NK-92 (cell line): ENCODE results near the gene KDM7A.

ENCODE experiments used
- DNase-seq: peaks from one replicate; lab custom pipeline; 2025; ENCODE audit not compliant: unreplicated experiment; lab: John Stamatoyannopoulos, UW

KDM7A gene

GRCh38 chr7:140084972-140085371 lies 91.8 kb downstream of the KDM7A start:
- DNase-seq: no peak

DNA sequence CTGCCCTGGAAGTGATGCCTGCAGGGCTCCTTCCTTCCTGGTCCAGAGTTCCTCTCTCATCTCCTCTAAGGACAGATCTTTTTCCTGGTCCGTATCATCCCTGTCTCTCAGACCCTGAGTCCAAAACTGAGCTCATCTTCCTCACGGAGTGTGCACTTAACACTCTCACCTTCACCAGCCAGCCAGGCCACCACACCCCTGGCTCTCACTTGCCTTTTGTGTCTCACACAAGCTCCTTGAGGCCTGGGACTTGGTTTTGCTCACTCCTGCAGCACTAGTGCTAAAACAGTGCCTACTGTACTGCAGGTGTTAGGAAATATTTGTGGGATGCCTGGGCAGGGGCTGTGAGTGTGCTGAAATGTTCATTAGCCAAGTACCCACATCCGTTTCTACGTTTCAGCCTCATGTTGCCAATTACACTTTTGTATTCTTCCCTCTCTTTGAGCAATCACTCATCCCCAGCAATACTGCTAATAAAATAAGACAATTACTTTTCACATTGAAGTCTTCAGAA lies 92.6 kb downstream of the KDM7A start:
- DNase-seq: no peak

- no peak for DNase-seq
Observed at GRCh38 chr7:140082770-140083169, 94.0 kb downstream of the KDM7A start.

DNA sequence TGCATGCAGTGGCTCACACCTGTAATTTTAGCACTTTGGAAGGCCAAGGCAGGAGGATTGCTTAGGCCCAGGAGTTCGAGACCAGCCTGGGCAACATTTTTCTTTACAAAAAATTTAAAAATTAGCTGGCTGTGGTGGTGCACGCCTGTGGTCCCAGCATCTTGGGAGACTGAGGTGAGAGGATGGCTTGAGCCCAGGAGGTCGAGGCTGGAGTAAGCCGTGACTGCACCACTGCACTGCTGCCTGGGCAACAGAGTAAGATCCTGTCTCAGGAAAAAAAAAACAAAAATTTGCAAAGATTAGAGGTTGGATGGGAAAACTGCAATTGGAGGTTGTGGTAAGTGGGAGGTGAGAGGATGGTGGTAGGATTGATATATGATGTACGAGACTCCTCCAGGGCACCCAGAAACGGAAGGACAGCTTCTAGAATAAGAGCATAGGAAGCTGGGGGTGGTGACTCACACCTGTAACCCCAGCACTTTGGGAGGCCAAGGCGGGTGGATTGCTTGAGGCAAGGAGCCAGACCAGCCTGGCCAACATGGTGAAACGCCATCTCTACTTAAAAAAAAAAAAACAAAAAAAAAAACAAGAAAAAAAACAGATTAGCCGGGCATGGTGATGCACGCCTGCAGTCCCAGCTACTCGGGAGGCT lies 94.9 kb downstream of the KDM7A start:
- DNase-seq: no peak

GRCh38 chr7:140080919-140081318 lies 95.9 kb downstream of the KDM7A start:
- DNase-seq: no peak

GRCh38 chr7:140079121-140079536 lies 97.7 kb downstream of the KDM7A start:
- no peak for DNase-seq

DNA sequence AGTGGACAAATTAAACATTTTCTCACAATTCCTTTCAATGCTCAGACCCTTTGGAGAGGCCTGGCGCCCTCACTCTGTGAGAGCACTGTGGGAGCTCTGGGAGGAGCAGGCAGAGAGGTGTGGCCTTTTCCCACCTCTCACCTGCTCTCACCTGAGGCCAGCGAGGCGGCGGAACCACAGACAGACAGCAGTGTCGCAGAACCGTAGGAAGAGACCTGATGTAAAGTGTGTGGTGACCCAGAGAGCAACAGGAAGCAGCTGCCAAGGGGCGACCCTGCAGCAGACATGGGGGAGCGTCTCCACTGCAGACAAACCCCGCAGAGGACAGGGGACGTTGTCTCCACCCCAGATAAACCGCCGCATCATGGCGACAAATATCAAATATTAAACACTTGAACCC lies 98.4 kb downstream of the KDM7A start:
- DNase-seq: no peak

DNA sequence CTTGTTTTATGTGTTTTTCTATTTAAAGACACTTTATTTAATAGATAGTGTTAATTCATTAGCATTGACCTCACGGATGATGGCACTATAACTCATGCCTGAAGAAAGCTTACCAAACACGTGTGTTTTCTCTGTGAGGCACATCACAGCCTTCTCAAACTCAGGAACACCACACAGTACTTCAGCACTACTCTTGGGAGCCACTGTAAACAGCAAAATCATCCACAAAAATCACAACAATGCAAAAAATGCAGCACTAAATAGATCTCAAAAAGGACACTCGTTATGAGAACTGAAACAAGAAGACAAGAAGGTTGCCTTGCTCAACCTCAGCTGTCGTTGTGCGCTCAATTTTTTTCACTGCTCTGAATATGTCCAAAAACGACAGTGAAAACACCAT lies 102.0 kb downstream of the KDM7A start:
- DNase-seq: no peak

DNA sequence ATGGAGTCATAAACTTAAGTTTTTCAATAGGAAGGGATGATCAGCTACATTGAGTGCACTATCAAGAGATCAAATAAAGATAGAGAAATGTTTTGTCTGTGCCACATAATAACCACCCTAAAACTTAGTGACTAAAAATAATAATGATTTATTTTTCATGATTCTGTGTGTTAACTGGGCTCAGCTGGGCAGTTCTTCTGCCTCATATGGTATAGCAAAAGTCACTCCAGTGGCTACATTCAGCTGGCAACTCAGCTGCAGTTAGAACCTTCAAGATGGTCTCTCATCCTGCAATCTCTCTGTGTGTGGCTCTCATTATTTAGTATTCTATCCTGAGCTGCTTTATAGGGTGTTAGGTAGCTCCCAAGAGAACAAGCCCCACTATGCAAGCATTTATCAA lies 106.2 kb downstream of the KDM7A start:
- no peak for DNase-seq

DNA sequence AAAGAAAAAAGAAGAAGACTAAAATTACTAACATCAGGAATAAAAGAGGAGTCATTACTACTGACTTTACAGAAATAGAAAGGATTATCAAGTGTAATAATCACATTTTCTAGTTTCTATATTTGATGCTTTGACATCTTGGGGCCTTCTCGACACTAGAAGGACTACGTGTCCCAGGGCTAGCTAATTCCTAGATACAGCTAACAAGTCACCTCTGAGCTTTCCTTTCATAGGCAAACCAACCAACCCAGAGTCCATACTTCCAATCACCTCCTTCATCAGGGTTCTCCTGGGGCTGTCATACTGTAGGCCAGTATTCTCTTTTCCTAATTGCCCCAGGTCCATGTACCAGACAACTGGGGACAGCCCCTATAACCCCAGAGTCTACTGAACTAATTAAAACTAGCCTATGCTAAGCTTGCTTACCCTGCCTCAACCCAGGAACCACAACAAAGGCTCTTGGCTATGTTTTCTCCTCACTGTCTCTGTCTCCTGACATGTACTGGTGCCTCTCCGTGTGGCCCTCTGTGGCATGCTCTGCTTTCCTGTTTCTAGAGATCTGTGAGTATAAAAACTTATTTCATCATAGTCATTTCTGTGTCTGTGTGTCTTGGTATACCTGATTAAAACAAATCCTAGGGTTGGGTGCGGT lies 107.4 kb downstream of the KDM7A start:
- no peak for DNase-seq

- no peak for DNase-seq
Observed at GRCh38 chr7:140068033-140068432, 108.8 kb downstream of the KDM7A start.

DNA sequence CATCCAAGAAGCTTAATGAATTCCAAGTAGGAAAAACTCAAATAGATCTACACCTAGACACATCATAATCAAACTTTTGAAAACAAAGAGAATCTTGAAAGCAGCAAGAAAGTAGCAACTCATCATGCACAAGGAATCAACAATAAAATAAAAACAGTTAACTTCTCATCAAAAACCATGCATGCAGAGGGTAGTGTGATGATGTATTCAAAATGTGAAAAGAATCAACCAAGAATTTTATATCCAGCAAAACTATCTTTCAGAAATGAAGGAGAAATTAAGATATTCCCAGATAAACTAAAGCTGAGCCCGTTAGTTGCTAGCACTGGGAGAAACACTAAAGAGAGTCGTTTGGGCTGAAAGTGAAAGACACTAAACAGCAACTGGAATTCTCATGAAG lies 109.7 kb downstream of the KDM7A start:
- no peak for DNase-seq

- DNase-seq: peak; percentile 24
Observed at GRCh38 chr7:140062528-140063299, 114.1 kb downstream of the KDM7A start, which contains the start of gene PARP12. Gene PARP12, minus strand, starts transcription at chr7:140062951. Its CDS starts 104 bp downstream, at chr7:140062847.

GRCh38 chr7:140062118-140062527 lies 114.7 kb downstream of the KDM7A start:
- DNase-seq: no peak

DNA sequence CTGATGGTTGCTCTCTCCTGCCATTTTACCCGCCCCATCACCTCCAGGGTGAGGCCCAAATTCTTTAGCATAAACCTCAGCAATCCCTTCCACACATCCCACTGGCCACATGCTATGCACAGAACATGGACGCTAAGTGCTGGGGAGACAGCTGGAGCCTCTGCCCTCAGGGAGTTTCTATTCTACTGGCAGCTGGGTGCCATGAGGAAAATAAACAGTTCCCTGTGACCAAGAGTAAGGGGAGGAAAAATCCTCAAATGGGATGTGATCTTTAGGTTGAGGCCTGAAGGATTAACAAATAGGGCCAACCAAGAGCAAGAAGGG lies 115.2 kb downstream of the KDM7A start:
- DNase-seq: no peak

DNA sequence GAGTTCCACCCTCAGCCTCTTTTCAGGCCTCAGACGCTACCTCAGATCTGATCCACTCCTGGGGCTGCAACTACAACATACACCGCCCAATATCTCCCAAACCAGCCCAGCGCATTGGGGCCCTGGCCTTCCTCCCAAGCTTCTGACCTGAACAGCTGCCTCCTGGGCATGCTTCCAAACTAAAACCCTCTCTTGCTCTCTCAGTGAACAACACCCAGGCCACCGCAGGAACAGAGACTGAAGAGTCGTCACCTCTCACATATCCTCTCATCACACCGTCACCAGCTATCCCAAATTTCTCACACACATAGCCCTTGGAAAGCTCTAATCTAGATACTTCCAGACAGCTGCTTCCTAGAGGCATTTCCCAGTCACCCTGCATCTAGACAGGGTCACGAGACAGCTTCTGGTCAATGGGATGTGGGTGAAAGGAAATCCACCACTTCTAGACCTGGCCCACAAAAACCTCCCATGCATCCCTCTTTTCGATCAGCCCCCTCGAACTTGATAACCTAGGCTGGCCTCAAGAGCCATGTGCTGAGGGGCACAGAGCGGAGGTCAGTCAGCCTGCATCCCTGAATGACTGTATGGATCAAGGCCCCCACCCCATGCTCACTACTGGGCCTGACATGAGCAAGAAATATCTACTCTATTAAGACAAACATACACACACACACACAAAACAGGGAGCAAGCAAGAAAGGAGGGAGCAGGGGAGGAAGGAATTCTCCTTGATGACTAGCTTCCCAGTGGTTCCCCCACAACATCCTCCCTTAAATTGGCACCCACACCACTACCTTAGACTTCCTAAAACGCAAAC lies 115.8 kb downstream of the KDM7A start:
- DNase-seq: no peak

DNA sequence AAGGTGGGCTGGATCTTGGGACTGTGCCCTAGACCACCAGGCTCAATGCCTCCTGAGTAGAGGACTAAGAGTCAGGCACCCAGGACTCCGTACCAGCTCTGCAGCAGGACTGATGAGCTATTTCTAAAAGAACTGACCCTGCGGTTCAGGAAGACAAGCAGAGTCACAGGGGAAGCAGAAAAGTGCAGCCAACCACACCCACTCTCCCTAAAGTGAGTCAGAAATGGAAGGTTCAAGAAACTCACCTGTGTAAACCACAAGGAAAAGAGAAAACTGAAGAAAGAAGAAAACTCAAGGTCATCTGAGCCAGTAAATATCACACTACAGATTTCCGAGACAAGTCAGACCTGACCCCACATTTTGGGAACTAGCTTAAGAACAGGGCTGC lies 116.5 kb downstream of the KDM7A start:
- DNase-seq: no peak

DNA sequence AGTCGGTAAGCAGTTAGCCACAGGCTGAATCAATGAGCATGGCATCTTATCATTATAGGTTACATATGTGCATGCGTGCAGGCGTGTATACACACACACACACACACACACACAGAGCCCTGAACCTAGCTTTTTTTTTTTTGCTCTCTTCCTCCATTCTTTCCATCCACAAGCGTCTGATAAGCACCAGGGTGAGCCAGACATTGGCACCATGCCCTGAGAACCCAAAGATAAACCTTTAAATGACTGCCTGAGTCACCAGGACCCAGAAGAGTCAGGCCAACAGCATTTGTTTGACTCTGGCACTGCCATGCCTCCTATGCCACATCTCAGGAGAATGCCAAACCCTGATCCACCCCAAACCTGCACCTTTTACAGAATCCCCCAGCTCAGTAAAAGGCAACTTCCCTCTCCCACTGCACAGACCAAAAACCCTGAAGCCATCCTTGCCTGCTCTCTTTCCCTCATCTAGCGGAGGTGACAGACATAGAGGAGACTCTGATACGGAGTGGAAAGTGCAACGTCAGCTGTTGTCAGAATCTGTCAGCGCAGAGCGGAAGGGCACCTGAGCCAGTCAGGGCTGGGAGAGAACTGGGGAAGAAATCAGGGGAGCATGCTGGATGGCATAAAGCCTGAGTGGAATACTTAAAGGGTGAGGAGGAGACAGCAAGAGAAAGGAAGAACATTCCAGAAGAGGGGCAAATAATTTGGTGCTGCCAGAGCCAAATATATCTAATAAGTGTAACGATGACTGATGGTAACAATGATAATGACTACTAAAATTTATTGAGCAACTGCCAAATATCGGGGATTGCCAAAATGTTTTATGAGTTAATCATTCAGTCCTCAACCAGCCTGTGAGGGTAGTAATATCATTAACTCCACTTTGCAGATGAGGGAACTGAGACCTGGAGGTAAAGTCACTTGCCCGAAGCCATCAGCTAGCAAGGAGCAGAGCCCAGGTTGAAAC lies 117.2 kb downstream of the KDM7A start:
- DNase-seq: no peak

- no peak for DNase-seq
Observed at GRCh38 chr7:140058517-140058916, 118.3 kb downstream of the KDM7A start.

DNA sequence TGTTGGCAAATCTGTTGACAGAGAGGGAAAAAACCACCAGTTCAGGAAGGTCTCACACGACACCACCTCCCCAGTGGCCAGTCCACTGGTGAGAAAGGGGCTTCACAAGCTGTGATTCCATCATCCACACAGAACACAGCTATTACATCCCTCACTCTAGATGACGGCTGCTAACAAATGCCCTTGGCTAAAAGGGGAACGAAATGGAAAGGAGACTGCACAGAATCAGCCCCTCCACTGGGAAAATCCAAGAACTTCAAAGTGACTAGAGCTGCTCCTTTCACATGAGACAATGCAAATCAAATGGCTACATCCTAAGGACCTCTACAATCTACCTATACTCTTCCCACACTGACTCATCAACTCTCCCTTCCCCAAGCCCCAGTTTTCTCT lies 119.6 kb downstream of the KDM7A start:
- DNase-seq: no peak
